DOHH2 (cell line): ENCODE measurements around the gene MANEAL.

Experiments used
- EZH2phosphoT487 ChIP-seq: fragments of 200-600 bp; sonication (generic); IDR thresholded peaks from 2 replicates; pipeline ENCODE4 v1.6.1; 2017; ENCODE audit warnings: borderline replicate concordance, mild to moderate bottlenecking, antibody characterized with exemption, low read length, moderate library complexity, mixed read lengths
- TF ChIP-seq, protein P1 (sequence below): fragments of 200-600 bp; sonication (generic); IDR thresholded peaks from one replicate; pipeline ENCODE4 v1.5.1; 2014; ENCODE audit warnings: antibody characterized with exemption, mild to moderate bottlenecking, low read depth, low read length; ENCODE audit not compliant: poor library complexity, severe bottlenecking

DNA sequence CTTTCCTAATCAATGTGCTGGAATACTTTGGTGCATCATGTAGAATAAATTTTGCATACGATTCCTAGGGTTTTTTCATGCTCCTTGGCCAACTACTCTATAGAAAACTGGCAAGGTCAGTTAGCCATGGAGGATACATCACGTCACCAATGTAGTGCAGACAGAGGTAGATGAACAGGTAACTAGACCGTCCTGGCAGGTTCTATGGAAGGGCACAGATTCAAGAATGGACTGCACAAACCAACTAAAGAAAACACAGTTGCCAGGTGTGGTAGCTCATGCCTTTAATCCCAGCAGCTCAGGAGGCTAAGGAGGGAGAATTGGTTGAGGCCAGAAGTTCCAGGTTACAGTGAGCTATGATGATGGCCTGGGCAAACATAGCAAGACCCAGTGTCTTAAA is 55.8 kb downstream of the MANEAL start:
- TF ChIP-seq, protein P1, sequence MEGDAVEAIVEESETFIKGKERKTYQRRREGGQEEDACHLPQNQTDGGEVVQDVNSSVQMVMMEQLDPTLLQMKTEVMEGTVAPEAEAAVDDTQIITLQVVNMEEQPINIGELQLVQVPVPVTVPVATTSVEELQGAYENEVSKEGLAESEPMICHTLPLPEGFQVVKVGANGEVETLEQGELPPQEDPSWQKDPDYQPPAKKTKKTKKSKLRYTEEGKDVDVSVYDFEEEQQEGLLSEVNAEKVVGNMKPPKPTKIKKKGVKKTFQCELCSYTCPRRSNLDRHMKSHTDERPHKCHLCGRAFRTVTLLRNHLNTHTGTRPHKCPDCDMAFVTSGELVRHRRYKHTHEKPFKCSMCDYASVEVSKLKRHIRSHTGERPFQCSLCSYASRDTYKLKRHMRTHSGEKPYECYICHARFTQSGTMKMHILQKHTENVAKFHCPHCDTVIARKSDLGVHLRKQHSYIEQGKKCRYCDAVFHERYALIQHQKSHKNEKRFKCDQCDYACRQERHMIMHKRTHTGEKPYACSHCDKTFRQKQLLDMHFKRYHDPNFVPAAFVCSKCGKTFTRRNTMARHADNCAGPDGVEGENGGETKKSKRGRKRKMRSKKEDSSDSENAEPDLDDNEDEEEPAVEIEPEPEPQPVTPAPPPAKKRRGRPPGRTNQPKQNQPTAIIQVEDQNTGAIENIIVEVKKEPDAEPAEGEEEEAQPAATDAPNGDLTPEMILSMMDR, result no peak
- no peak for TF ChIP-seq EZH2phosphoT487
